ENCODE measurements around the gene SLC38A8. TPM values are rescaled to one million over a fixed set of nuclear protein-coding genes. Genes with fewer than 3 reads are reported as not detected.

Gene SLC38A8
- total RNA-seq, 1 donor from 2014 or later: 0.78 TPM

GRCh38 chr16:84016477-84016876 is 26.1 kb downstream of the SLC38A8 start:
- DNase-seq (no peak), ATAC-seq (ENCODE audit: poor library complexity) (no peak)
- intact Hi-C loops (cut with DNase I): no loop called here

- intact Hi-C loops (cut with DNase I): no loop called here
- ATAC-seq (ENCODE audit: poor library complexity) (no peak), DNase-seq (no peak)
These were observed 27.2 kb downstream of the SLC38A8 start for GRCh38 chr16:84015399-84015798.

- DNase-seq (no peak), ATAC-seq (ENCODE audit: poor library complexity) (no peak)
- intact Hi-C loops (cut with DNase I): no loop called here
These were observed 27.8 kb downstream of the SLC38A8 start for GRCh38 chr16:84014570-84015327.

GRCh38 chr16:84013787-84014569 is 28.6 kb downstream of the SLC38A8 start:
- peak; percentile 75 for ATAC-seq (ENCODE audit: poor library complexity)
- DNase-seq: peak; percentile 52
- intact Hi-C loops (cut with DNase I): no loop called here

- intact Hi-C loops (cut with DNase I): no loop called here
- ATAC-seq (ENCODE audit: poor library complexity): no peak
- DNase-seq: peak; percentile 13
These were observed 33.3 kb downstream of the SLC38A8 start for GRCh38 chr16:84009282-84009681.

- intact Hi-C loops (cut with DNase I): no loop called here
- DNase-seq (peak; percentile 38), ATAC-seq (ENCODE audit: poor library complexity) (peak; percentile 36)
These were observed 34.6 kb downstream of the SLC38A8 start for GRCh38 chr16:84007965-84008364.

GRCh38 chr16:84007520-84007919 is 35.1 kb downstream of the SLC38A8 start:
- no peak for ATAC-seq (ENCODE audit: poor library complexity)
- DNase-seq: no peak
- intact Hi-C loops (cut with DNase I): no loop called here

GRCh38 chr16:84005391-84005790 is 37.2 kb downstream of the SLC38A8 start:
- intact Hi-C loops (cut with DNase I): no loop called here
- no peak for ATAC-seq (ENCODE audit: poor library complexity)
- DNase-seq: peak; percentile 28

- intact Hi-C loops (cut with DNase I): no loop called here
- DNase-seq: peak; percentile 2
- no peak for ATAC-seq (ENCODE audit: poor library complexity)
These were observed 38.2 kb downstream of the SLC38A8 start for GRCh38 chr16:84004442-84004841.

GRCh38 chr16:84003038-84003437 is 39.6 kb downstream of the SLC38A8 start:
- ATAC-seq (ENCODE audit: poor library complexity): no peak
- DNase-seq: peak; percentile 15
- intact Hi-C loops (cut with DNase I): no loop called here

- ATAC-seq (ENCODE audit: poor library complexity) (no peak), DNase-seq (peak; percentile 13)
- intact Hi-C loops (cut with DNase I): no loop called here
These were observed 40.9 kb downstream of the SLC38A8 start for GRCh38 chr16:84001726-84002125.

- ATAC-seq (ENCODE audit: poor library complexity) (no peak), DNase-seq (peak; percentile 6)
- intact Hi-C loops (cut with DNase I): no loop called here
These were observed 41.5 kb downstream of the SLC38A8 start for GRCh38 chr16:84000989-84001642.

- DNase-seq (peak; percentile 26), ATAC-seq (ENCODE audit: poor library complexity) (no peak)
- intact Hi-C loops (cut with DNase I): no loop called here
These were observed 44.5 kb downstream of the SLC38A8 start for GRCh38 chr16:83998091-83998490.

- intact Hi-C loops (cut with DNase I): no loop called here
These were observed 45.9 kb downstream of the SLC38A8 start for GRCh38 chr16:83996481-83997252.

GRCh38 chr16:83995754-83996153 is 46.8 kb downstream of the SLC38A8 start:
- ATAC-seq (ENCODE audit: poor library complexity): peak; percentile 77
- peak; percentile 60 for DNase-seq
- intact Hi-C loops (cut with DNase I): no loop called here

More at GRCh38 chr16:83996481-83997252, 45.9 kb downstream of the SLC38A8 start:
- DNase-seq (peak; percentile 20), ATAC-seq (ENCODE audit: poor library complexity) (no peak)

GRCh38 chr16:83994703-83995102 is 47.9 kb downstream of the SLC38A8 start:
- intact Hi-C loops (cut with DNase I): no loop called here
- no peak for ATAC-seq (ENCODE audit: poor library complexity)

GRCh38 chr16:83994087-83994486 is 48.5 kb downstream of the SLC38A8 start:
- DNase-seq (peak; percentile 46), ATAC-seq (ENCODE audit: poor library complexity) (no peak)
- intact Hi-C loops (cut with DNase I): no loop called here

More at GRCh38 chr16:83994703-83995102, 47.9 kb downstream of the SLC38A8 start:
- peak; percentile 24 for DNase-seq

GRCh38 chr16:83992624-83993023 is 50.0 kb downstream of the SLC38A8 start:
- peak; percentile 72 for ATAC-seq (ENCODE audit: poor library complexity)
- peak; percentile 46 for DNase-seq
- intact Hi-C loops (cut with DNase I): no loop called here

GRCh38 chr16:83990492-83990891 is 52.1 kb downstream of the SLC38A8 start:
- ATAC-seq (ENCODE audit: poor library complexity): no peak
- intact Hi-C loops (cut with DNase I): no loop called here
- peak; percentile 31 for DNase-seq

Data from Right ventricle myocardium superior (tissue), 1 donor.